ENCODE measurements around the gene PIK3AP1. TPM values are rescaled to one million over a fixed set of nuclear protein-coding genes. Genes with fewer than 3 reads are reported as not detected.

Gene PIK3AP1
- total and polyA plus RNA-seq, 2 of the 13 experiments (the other 11 are each of a cell fraction or from before 2014, with no cell fraction given), result 3.6 to 13.8 TPM

- TF ChIP-seq AHDC1 (CRISPR knock-in tag; IDR thresholded peaks at IDR 0.05; ENCODE audit: borderline replicate concordance) (peak; percentile 64; the same call in 1 of the 2 replicates), MZF1 (CRISPR knock-in tag; IDR thresholded peaks at IDR 0.05; ENCODE audit: borderline replicate concordance) (no peak), CEBPB (IDR thresholded peaks at IDR 0.05; ENCODE audit: borderline replicate concordance, low read depth, low read length) (no peak), HMG20A (CRISPR knock-in tag; IDR thresholded peaks at IDR 0.05; ENCODE audit: borderline replicate concordance) (peak; percentile 69; the same call in 1 of the 2 replicates), KMT2B (CRISPR knock-in tag; IDR thresholded peaks at IDR 0.05) (no peak), ZNF883 (CRISPR knock-in tag; IDR thresholded peaks at IDR 0.05; ENCODE audit: not compliant biosample characterization) (no peak), ZNF709 (CRISPR knock-in tag; IDR thresholded peaks at IDR 0.05) (no peak), ZNF598 (CRISPR knock-in tag; IDR thresholded peaks at IDR 0.05; ENCODE audit: borderline replicate concordance) (no peak), NCOA2 (CRISPR knock-in tag; IDR thresholded peaks at IDR 0.05) (peak; percentile 90), ESRRA (CRISPR knock-in tag; IDR thresholded peaks at IDR 0.05; ENCODE audit: low read depth) (no peak), HMGA1 (CRISPR knock-in tag; conservative IDR thresholded peaks at IDR 0.05) (no peak), JDP2 (CRISPR knock-in tag; IDR thresholded peaks at IDR 0.05; ENCODE audit: borderline replicate concordance) (no peak), YEATS2 (CRISPR knock-in tag; IDR thresholded peaks at IDR 0.05; ENCODE audit: borderline replicate concordance) (no peak), PHF21A (CRISPR knock-in tag; IDR thresholded peaks at IDR 0.05) (0 out of 2 replicates have a peak, but pooled peaks have one; percentile 29), HIC2 (CRISPR knock-in tag; IDR thresholded peaks at IDR 0.05; ENCODE audit: low read depth) (no peak), MIER2 (CRISPR knock-in tag; IDR thresholded peaks at IDR 0.05) (no peak), CBX1 (IDR thresholded peaks at IDR 0.05; ENCODE audit: low read depth) (no peak), SNAI1 (CRISPR knock-in tag; IDR thresholded peaks at IDR 0.05; ENCODE audit: borderline replicate concordance) (no peak), ZNF768 (CRISPR knock-in tag; IDR thresholded peaks at IDR 0.05) (no peak)
- TF ChIP-seq, protein P1, sequence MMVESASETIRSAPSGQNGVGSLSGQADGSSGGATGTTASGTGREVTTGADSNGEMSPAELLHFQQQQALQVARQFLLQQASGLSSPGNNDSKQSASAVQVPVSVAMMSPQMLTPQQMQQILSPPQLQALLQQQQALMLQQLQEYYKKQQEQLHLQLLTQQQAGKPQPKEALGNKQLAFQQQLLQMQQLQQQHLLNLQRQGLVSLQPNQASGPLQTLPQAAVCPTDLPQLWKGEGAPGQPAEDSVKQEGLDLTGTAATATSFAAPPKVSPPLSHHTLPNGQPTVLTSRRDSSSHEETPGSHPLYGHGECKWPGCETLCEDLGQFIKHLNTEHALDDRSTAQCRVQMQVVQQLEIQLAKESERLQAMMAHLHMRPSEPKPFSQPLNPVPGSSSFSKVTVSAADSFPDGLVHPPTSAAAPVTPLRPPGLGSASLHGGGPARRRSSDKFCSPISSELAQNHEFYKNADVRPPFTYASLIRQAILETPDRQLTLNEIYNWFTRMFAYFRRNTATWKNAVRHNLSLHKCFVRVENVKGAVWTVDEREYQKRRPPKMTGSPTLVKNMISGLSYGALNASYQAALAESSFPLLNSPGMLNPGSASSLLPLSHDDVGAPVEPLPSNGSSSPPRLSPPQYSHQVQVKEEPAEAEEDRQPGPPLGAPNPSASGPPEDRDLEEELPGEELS (CRISPR knock-in tag; IDR thresholded peaks at IDR 0.05), result peak; percentile 79
These were observed 123.6 kb downstream of the PIK3AP1 start (continued) for GRCh38 chr10:96596422-96597407.
